ENCODE measurements around the gene FLT3. TPM values are rescaled to one million over a fixed set of nuclear protein-coding genes. Genes with fewer than 3 reads are reported as not detected.

The FLT3 gene
- total RNA-seq, 4 donors from 2014 or later: under 0.01 to 0.90 (median 0.24) TPM; not detected in 1

- DNase-seq: no peak
- TF ChIP-seq POLR2A (IDR thresholded peaks at IDR 0.05) (no peak), CTCF (IDR thresholded peaks at IDR 0.05) (no peak)
- H3K36me3 ChIP-seq: no peaks in the 10 kb centered on the region
- H3K4me3 ChIP-seq: no peak overlapping the region
- no peak overlapping the region for H3K27ac ChIP-seq
- intact Hi-C loops (cut with DNase I; ENCODE audit: low total_unique reads): loop anchor here (10.0 kb wide), 1 partner anchor 616 kb away; no protein-coding TSS in a partner anchor
- H3K9me3 ChIP-seq: no peaks in the 10 kb centered on the region
- H3K27me3 ChIP-seq: peaks cover 0 to 40% of the 10 kb centered on the region in 2 donors
- peaks cover 0 to 16% of the 10 kb centered on the region in 2 donors for H3K4me1 ChIP-seq
These were observed 119.9 kb downstream of the FLT3 start for GRCh38 chr13:27980280-27980998.

GRCh38 chr13:27979765-27980279 lies 120.6 kb downstream of the FLT3 start:
- intact Hi-C loops (cut with DNase I; ENCODE audit: low total_unique reads): loop anchor here (10.0 kb wide), 1 partner anchor 615 kb away; no protein-coding TSS in a partner anchor
- H3K4me1 ChIP-seq: peaks cover 0 to 16% of the 10 kb centered on the region in 2 donors
- no peak for DNase-seq
- H3K36me3 ChIP-seq: no peaks in the 10 kb centered on the region
- H3K9me3 ChIP-seq: no peaks in the 10 kb centered on the region
- H3K27ac ChIP-seq: no peak overlapping the region
- no peak overlapping the region for H3K4me3 ChIP-seq
- no peak for TF ChIP-seq CTCF (IDR thresholded peaks at IDR 0.05)
- TF ChIP-seq POLR2A (IDR thresholded peaks at IDR 0.05): no peak
- H3K27me3 ChIP-seq: peaks cover 0 to 46% of the 10 kb centered on the region in 2 donors

GRCh38 chr13:27979001-27979643 lies 121.3 kb downstream of the FLT3 start:
- H3K27me3 ChIP-seq: peaks cover 0 to 49% of the 10 kb centered on the region in 2 donors
- no peak for DNase-seq
- H3K4me3 ChIP-seq: no peak overlapping the region
- no peak overlapping the region for H3K27ac ChIP-seq
- peaks cover 0 to 16% of the 10 kb centered on the region in 2 donors for H3K4me1 ChIP-seq
- intact Hi-C loops (cut with DNase I; ENCODE audit: low total_unique reads): no loop called here
- no peaks in the 10 kb centered on the region for H3K36me3 ChIP-seq
- no peak for TF ChIP-seq CTCF (IDR thresholded peaks at IDR 0.05)
- TF ChIP-seq POLR2A (IDR thresholded peaks at IDR 0.05): no peak
- H3K9me3 ChIP-seq: no peaks in the 10 kb centered on the region

GRCh38 chr13:27978301-27978968 lies 121.9 kb downstream of the FLT3 start:
- H3K27me3 ChIP-seq: peaks cover 0 to 56% of the 10 kb centered on the region in 2 donors
- no peak for DNase-seq
- H3K9me3 ChIP-seq: no peaks in the 10 kb centered on the region
- TF ChIP-seq CTCF (IDR thresholded peaks at IDR 0.05) (no peak), POLR2A (IDR thresholded peaks at IDR 0.05) (no peak)
- intact Hi-C loops (cut with DNase I; ENCODE audit: low total_unique reads): no loop called here
- no peak overlapping the region for H3K4me3 ChIP-seq
- H3K27ac ChIP-seq: no peak overlapping the region
- H3K4me1 ChIP-seq: peaks cover 0 to 16% of the 10 kb centered on the region in 2 donors
- H3K36me3 ChIP-seq: no peaks in the 10 kb centered on the region
